ENCODE data around the gene FAHD2A. TPM values are rescaled to one million over a fixed set of nuclear protein-coding genes. Genes with fewer than 3 reads are reported as not detected.
A peak's percentile ranks its signal among the peaks of the same experiment; 100 is the strongest.
"Not testable (repeated sequence)": the region's sequence is repeated elsewhere in the genome, so short reads cannot be mapped to it uniquely, and the experiment has no call there.

FAHD2A gene, protein sequence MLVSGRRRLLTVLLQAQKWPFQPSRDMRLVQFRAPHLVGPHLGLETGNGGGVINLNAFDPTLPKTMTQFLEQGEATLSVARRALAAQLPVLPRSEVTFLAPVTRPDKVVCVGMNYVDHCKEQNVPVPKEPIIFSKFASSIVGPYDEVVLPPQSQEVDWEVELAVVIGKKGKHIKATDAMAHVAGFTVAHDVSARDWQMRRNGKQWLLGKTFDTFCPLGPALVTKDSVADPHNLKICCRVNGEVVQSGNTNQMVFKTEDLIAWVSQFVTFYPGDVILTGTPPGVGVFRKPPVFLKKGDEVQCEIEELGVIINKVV
- 10 to 100 TPM; 33.5 to 46.3 (median 38.4) TPM for polyA plus RNA-seq (ENCODE audit: insufficient read depth in 1 of 5, insufficient read length in 5 of 5, low replicate concordance in 1 of 5)
- long read RNA-seq, donor 1, full-length matches to known transcripts = 7 of 7 reads
- long read RNA-seq, donor 1, partial matches to known transcripts = 0 of 7 reads
- long read RNA-seq, donor 1, other reads (novel, unspliced or antisense) = 0 of 7 reads
- long read RNA-seq, donor 2, full-length matches to known transcripts = 6 of 6 reads
- long read RNA-seq, donor 2, partial matches to known transcripts = 0 of 6 reads
- long read RNA-seq, donor 2, other reads (novel, unspliced or antisense) = 0 of 6 reads
- long read RNA-seq, donor 3, full-length matches to known transcripts = 1 of 1 reads
- long read RNA-seq, donor 3, partial matches to known transcripts = 0 of 1 reads
- long read RNA-seq, donor 3, other reads (novel, unspliced or antisense) = 0 of 1 reads
- long read RNA-seq, donor 4, full-length matches to known transcripts = 4 of 4 reads
- long read RNA-seq, donor 4, partial matches to known transcripts = 0 of 4 reads
- long read RNA-seq, donor 4, other reads (novel, unspliced or antisense) = 0 of 4 reads
- long read RNA-seq, donor 5, full-length matches to known transcripts = 11 of 17 reads
- long read RNA-seq, donor 5, partial matches to known transcripts = 6 of 17 reads
- long read RNA-seq, donor 5, other reads (novel, unspliced or antisense) = 0 of 17 reads
- long read RNA-seq, donor 6, full-length matches to known transcripts = 5 of 5 reads
- long read RNA-seq, donor 6, partial matches to known transcripts = 0 of 5 reads
- long read RNA-seq, donor 6, other reads (novel, unspliced or antisense) = 0 of 5 reads
- long read RNA-seq, donor 7, full-length matches to known transcripts = 4 of 4 reads
- long read RNA-seq, donor 7, partial matches to known transcripts = 0 of 4 reads
- long read RNA-seq, donor 7, other reads (novel, unspliced or antisense) = 0 of 4 reads
- long read RNA-seq, donor 8, partial matches to known transcripts = 0 of 1 reads
- long read RNA-seq, donor 8, other reads (novel, unspliced or antisense) = 0 of 1 reads

DNA sequence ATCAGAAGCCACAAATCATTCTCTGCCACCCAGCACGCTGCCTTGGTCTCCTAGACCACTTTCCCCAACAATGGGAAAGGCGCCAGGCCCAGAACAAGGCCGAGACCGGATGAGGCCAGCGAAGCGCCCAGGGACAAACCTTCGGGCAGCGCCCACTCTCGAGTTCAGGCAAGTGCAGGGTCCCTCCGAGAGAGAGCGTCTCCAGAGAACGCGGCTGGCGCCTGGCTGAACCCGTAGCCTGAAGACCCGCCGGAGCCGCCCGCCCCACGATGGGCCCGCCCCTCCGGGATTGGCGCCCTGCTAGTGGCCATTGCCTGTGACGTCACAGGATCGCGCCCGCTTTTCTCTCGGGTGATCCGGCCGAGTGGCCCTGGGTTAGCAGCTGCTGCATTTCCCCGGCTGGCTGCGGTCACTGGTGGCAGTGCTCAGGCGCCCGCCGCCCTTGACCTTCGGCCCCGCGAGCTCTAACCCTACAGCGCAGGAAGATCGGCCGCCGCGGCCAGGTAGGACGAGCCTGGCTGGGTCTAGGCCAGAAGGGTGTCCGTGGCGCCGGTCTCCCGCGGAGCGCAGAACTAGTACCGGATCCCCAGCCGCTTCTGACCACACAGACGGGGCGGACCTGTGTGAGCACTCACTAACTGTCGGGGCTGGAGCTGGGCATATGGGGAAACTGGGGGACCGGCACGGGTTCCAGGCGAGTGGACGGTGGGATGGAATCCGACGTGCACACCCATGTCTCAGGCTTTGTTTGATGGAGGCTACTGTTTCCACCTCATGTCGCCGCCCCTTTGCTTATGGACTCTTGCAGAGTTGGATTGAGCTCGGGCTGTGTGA, at the start of gene FAHD2A:
TSS of gene FAHD2A (plus strand) at position 339 of the 834 bp plus-strand sequence. CDS start 2,851 bp downstream, outside the sequence.
- peak; percentile 92 to 93 for DNase-seq

DNA sequence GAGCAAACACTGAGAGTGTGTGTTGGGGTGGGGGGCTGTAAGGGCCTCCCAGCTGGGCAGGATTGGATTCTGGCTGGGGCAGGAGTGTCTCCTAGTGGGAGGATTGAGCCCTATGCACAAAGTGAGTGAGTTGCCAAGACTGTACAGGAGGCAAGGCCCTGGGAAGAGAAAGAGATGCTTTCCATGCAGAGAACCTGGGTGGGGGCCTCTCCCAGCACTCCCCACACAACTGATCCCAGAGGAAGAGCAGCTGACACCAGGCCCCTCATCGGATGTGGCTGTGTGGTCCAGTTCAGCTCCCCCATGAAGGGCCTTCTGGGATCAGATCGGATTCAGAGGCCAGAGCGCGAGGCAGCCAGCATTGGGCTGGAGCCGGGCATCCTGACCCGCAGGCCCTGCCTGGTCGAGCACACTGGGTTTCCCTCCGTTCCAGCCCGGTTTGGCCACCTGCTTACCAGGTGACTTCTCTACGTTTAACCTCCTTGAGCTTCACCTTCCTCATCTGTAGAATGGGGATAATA, 49.4 kb upstream of the FAHD2A start:
- no peak for DNase-seq

DNA sequence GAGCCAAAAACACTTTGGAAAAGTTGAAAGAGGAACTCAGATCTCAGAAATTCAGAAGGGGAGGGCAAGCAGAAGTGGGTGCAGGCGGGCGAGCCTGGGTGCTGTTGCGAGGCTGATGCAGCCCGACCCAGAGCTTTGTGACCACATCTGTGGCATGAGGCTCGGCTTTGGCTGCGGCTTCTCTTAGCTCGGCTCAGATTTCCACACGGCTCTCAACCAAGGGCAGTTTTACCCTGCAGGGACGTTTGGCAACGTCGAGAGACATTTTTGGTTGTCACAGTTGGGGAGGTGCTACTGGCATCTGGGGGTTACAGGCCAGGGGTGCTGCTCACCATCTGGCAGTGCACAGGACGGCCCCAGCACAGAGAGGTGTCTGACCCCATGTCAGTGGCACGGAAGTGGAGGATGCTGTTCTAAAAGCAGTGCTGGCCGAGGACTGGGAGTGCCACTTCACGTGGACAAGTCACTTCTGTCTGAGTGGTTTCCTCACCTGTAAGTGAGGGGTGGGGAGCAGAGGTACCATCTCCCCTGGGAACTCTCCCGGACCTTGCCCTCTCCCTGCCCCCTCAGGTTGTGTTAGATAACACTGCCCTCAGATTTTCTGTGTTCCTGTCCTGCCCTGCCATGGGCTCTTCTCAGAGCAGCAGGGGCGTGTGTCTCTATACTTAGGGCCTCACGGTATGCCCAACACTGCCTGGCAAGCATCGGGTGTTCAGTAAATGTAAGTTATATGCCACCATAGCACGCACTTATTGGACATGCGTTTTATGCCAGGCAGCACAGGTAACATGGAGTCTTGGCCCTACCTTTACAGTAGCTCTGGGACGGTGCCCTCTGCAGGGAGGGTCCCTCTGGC, 48.7 kb upstream of the FAHD2A start:
- DNase-seq = no peak

DNA sequence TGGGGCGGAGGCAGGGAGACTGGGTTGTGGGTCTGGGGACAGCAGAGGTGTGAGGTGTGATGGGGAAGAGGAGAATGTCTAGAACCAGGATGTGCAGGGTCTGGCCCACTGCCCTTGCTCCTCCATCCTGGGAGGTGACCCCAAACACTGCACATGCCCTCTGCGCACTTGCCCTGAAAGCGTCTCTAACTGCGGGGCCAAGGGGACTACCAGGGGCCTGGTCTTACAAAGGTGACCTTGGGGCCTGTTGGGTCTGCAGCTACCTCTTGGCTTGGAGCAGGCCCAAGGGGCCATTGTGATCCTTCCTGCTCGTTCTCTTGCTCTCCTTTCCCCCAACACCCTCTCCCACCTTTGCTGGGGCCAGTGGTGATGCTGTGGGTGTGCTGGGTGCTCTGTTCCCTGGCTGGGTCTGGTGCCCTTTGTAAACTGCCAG, 48.0 kb upstream of the FAHD2A start:
- DNase-seq = no peak

DNA sequence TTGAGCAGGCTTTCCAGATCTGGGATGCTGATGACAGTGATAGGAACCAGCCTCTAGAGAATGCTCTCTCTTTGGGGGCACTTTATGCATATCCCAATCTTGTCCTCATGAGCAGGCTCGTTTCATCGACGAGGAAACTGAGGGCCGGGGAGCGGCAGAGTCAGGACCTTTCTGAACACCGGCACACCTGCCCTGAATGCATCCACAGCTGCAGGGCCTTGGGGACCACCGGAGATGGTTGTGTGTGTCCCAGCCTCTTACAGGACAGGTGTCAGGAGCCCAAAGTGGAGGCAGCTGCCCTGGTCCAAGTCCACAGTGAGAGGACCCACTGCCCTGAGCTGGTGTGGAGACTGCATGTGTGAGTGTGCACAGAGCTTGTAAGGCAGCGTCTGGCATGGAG, 47.6 kb upstream of the FAHD2A start:
- no peak for DNase-seq

DNA sequence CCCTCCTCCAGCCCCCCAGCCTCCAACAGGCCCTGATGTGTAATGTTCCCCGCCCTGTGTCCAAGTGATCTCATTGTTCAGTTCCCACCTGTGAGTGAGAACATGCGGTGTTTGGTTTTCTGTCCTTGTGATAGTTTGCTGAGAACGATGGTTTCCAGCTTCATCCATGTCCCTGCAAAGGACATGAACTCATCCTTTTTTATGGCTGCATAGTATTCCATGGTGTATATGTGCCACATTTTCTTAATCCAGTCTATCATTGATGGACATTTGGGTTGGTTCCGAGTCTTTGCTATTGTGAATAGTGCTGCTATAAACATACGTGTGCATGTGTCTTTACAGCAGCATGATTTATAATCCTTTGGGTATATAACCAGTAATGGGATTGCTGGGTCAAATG, 47.0 kb upstream of the FAHD2A start:
- DNase-seq = not testable (repeated sequence)

DNA sequence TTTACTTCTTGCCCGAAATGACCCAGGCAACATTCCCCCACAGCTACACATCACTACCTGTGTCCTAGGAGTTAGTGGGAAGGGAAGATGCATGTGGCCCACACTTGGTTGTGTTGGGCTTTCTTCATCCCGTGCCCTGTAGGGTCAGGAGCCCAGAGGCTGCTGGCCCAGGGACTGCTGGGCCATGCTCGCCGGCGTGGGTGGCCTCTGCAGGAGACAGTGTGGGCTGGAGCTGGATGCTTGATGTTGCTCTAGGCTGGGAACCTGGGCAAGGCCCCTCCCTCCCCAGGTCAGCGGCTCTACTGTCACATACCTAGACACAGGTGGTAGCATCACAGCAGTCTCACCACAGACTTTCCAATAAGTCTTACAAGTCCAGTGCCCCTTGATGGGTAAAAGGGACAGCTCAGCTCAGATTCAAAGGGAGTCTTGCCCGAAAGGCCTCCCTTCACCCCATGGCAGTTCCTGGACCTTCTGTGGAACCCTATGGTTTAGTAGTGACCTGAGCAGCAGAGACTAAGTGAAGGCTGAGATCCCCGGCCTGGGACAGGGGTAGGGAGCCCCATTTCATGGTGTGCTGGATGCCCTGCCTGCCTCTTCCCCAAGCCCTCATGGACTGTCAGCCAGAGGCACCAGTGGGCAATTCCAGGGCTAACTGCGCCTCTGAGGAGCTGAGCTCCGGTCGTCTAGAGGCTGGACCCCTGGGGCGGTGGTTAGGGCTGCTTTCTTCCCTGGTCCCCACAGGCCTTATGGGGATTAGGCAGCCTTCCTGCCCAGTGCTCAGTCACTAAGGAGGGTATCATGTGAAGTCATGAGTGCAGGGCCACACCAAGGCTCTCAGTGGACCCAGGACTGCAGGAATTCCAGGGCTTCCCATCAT, 45.4 kb upstream of the FAHD2A start:
- no peak for DNase-seq

DNA sequence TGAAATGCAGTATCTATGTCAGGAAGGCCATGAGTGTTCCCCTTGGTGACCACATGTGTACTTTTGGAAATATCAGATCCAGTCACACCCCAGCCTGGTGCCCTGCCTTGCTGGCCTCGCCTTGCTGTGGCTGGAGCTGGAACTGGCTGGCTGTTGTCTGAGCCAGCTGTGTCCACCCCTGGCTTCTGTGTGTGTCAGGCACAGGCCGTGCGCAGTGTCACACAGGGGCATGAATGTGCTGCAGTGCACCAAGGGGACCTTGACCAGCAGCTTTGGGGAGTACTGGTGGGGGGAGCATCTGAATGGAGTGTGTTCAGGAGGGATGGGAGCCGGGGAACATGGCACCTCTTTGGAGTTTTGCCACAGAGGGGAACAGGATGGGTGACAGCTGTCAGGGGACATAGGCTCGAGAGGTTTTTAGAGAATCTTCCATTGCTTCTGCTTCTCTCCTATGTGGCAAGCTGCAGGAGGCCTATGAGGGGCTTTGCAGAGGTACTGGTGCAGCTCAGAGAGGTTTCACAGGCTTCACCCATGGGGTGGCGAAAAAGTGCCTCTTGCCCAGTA, 44.7 kb upstream of the FAHD2A start:
- DNase-seq = no peak

DNA sequence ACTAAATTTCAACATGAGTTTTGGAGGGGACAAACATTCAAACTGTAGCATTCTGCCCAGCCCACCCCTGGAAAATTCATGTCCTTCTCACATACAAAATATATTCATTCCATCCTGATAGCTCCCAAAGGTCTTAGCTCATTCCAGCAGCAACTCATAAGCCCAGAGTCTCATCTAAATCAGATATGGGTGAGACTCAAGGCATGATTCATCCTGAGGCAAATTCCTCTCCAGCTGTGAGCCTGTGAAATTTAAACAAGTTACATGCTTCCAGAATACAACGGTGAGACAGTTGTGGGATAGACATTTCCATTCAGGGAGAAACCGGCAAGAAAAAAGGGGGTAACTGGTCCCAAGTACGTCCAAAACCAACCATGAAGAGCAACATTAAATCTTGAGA, 43.5 kb upstream of the FAHD2A start:
- DNase-seq = no peak

DNA sequence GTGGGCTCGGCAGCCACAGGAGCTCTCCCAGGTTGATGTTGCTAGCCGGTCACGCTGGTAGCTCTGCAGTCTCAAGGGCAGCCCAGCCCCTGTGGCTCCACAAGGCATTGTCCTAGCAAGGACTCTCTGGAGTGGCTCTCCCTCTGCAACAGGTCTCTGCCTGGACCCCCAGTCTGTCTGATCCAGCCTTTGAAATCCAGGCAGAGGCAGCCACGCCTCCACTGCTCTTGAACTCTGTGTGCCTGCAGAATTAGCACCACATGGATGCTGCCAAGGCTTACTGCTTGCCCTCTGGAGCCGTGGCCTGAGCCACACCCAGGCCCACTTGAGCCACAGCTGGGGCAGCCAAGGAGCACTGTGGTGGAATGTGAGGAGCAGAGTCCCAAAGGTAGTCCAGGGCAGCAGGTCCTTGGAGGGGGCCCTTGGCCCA, 43.0 kb upstream of the FAHD2A start:
- DNase-seq = no peak

DNA sequence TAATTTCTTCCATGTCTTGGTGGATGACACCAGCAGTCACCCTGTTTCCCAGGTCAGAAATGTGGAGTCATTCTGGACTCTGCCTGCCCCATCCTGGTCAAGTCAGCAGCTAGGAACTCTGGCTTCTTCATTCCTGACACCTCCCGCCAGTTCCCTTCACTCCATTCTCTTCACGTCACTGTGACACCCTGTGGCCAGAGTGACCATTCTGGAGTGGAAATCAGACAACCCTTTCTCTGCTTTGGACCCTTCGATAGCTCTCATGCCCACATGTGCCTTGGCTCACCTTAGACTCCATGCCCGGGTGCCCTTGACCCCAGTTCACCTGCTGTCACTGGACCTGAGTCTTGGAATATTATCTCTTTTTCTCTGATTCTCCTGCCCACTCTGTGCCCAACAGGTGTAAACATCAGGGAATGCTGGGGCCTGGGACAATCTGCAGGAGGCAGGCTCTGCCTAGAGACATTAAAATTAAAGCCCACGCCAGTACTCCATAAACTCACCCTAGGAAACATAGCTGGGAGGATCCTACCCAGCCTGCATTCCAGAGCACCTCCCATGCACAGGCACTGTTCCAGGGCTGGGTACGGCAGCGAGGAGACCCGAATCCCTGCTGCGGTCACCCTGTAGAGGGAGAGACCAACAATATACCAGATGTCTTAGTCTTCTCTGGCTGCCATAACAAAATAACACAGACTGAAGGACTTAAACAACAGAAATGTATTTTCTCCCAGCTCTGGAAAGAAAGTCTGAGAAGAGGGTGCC, 41.1 kb upstream of the FAHD2A start:
- no peak for DNase-seq

DNA sequence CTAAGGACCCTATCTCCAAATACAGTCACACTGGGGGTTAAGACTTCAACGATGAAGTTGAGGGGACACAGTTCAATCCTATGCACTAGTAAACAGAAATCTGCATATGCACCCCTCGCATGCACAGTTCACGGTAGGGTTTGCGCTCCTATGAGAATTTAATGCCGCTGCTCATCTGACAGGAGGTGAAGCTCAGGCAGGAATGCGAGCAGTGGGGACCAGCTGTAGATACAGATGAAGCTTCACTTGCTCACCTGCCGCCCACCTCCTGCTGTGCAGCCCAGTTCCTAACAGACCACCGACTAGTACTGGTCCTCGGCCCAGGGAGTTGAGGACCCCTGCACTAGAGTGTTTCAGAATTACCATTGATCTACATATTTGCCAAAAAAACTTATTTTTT, 40.0 kb upstream of the FAHD2A start:
- DNase-seq = no peak

DNA sequence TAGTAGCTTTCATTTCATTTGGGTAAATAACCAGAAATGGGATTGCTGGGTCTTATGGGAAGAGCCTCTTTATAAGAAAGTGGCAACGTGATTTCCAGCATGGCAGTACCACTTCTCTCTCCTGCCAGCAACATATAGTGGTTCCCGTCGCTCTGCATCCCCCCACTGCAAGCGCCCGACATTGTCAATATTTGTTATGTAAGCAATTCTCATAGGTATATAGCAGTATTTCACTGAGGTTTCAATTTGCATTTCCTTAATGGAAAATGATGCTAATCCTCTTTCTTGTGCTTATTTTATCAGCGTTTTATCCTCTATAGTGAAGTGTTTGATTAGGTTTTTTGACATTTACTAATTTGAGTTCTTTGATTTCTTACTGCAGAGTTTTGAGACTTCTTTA, 36.0 kb upstream of the FAHD2A start:
- no peak for DNase-seq

DNA sequence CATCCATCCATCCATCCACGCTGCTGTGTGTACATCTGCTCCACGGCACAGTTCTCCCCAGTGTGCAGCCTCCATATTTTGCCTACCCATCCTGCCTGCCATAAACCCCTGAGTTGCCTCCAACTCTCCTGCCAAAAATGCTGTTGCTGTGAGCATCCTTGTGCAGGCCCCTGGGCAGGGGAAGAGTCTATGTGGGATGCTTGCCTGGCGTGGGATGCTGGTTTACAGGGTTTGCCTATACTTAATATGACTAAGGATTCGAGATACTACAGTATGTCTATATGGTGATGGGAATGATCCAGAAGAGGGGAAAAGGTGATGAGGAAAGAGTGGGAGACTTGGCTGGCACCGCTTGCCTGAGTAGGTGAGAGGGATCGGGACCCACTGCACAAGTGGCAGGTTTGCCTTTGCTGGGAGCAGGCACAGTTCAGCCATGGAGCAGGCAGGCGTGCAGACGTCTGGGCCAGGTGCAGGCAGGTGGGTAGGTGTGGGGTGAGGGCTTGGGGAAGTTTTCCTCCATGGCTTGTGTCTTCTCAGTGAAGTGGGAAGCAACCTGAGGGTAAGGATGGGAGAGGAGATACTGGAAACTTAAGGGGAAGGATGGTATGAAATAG, 30.2 kb upstream of the FAHD2A start:
- DNase-seq = no peak

DNA sequence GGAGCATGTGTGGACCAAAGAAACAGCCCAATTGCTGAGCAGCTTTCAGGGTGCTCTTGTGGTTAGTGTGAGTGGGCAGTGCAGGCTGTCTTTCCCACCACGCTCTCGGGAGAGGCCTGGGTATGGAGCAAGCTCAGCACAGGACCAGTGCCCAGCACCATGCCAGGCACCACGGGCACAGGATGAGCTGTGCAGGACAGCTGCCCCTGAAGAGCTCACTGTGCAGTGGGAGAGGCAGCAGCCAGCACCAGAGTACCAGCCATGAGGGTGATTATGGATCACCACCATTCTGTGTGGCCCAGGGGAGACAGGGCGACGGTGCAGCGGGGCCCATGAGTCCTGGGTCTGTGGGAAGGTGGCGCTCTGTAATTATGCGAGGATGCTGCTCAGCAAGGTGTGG, 29.7 kb upstream of the FAHD2A start:
- DNase-seq = no peak

DNA sequence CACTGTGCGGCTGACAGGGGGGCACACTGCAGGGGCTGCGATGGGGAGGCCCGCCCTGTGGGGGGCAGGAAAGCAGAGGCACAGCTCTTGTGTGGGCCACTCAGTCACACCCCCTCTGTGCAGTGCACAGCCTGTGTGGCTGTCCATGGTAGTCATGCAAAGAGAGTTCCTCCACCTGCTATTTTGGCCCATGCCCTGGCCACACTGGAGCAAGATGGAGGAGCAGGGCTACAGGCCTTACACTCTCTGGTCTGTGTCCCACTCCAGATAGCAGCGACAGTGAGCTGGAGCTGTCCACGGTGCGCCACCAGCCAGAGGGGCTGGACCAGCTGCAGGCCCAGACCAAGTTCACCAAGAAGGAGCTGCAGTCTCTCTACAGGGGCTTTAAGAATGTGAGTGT, 28.5 kb upstream of the FAHD2A start:
- DNase-seq = no peak

DNA sequence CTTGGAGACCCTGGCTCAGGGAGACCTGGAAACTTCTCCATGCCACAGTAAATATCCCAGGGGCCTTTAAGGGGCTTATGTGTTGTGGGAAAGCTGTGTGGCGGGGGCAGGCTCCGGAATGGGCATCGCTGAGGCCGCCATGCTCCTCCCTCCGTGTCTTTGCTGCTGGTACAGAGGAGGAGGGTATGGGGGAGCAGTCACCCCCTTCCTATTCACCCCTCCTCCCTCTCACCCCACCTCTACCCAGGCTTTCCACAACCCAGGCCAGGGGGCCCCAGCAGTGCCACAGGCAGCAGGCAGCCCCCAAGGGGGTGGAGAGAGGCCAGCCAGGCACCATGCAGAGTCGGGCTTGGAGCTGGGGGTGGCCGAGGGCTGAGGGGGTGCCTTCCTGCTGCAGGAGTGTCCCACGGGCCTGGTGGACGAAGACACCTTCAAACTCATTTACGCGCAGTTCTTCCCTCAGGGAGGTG, 28.0 kb upstream of the FAHD2A start:
- DNase-seq = no peak

Data from right lung (tissue), 10 donors.